GM10266 (cell line): Measurements from ENCODE around the gene DIPK1B.
A peak's percentile ranks its signal among the peaks of the same experiment; 100 is the strongest.

ENCODE experiments used
- DNase-seq: peaks from one replicate; pipeline ENCODE4 v3.0.0; 2012; ENCODE audit errors: extremely low spot score
- CTCF ChIP-seq: IDR thresholded peaks from 2 replicates; pipeline ENCODE4 v1.5.1; 2012; ENCODE audit warnings: mild to moderate bottlenecking, low read depth; ENCODE audit not compliant: control insufficient read depth, insufficient read depth; ENCODE audit errors: missing control alignments

The DIPK1B gene

GRCh38 chr9:136711751-136712689 is at the start of gene DIPK1B:
Gene DIPK1B, plus strand, starts transcription at chr9:136712572. Its CDS starts 94 bp downstream, at chr9:136712666.
- no peak for DNase-seq
- TF ChIP-seq CTCF, result no peak

- no peak for TF ChIP-seq CTCF
- DNase-seq, result no peak
Measured at GRCh38 chr9:136662656-136663581, 49.5 kb upstream of the DIPK1B start, which contains the start of gene EGFL7. Gene EGFL7, plus strand, starts transcription at chr9:136662916. Its CDS starts 5,367 bp downstream, at chr9:136668283.

- no peak for TF ChIP-seq CTCF
- DNase-seq, result no peak
Measured at GRCh38 chr9:136664000-136664915, 48.1 kb upstream of the DIPK1B start.

GRCh38 chr9:136665111-136665703 is 47.2 kb upstream of the DIPK1B start:
- DNase-seq, result peak; percentile 77
- peak; percentile 4 for TF ChIP-seq CTCF

GRCh38 chr9:136665704-136666371 is 46.5 kb upstream of the DIPK1B start:
- peak; percentile 79 for DNase-seq
- TF ChIP-seq CTCF, result no peak
